H9 (cell line): ENCODE results near the gene CLIC6. TPM values are rescaled to one million over a fixed set of nuclear protein-coding genes. Genes with fewer than 3 reads are reported as not detected.

Experiments
- DNase-seq: peaks from one replicate; pipeline ENCODE4 v3.0.0-alpha.2; 2017
- H2AFZ ChIP-seq: one replicate; pipeline ENCODE4 v1.6.1; 2013; ENCODE audit warnings: mild to moderate bottlenecking, low read length, control low read depth, moderate library complexity
- H2AK5ac ChIP-seq: 2 replicates; pipeline ENCODE4 v1.6.1; 2013; ENCODE audit warnings: low read length, control low read depth, mixed read lengths; ENCODE audit not compliant: insufficient read length
- H2BK120ac ChIP-seq: one replicate; pipeline ENCODE4 v1.6.1; 2013; ENCODE audit warnings: low read depth, mild to moderate bottlenecking, low read length, control low read depth, inconsistent platforms; ENCODE audit not compliant: poor library complexity, severe bottlenecking
- H2BK12ac ChIP-seq: 2 replicates; pipeline ENCODE4 v1.6.1; 2013; ENCODE audit warnings: low read length, control low read depth, mixed read lengths, low read depth; ENCODE audit not compliant: insufficient read length
- H2BK15ac ChIP-seq: 2 replicates; pipeline ENCODE4 v1.6.1; 2013; ENCODE audit warnings: low read depth, low read length, control low read depth
- H2BK20ac ChIP-seq: one replicate; pipeline ENCODE4 v1.6.1; 2013; ENCODE audit warnings: low read depth, mild to moderate bottlenecking, low read length, control low read depth, inconsistent platforms; ENCODE audit not compliant: poor library complexity, severe bottlenecking
- H2BK5ac ChIP-seq: 2 replicates; pipeline ENCODE4 v1.6.1; 2013; ENCODE audit warnings: low read length, control low read depth, mixed read lengths; ENCODE audit not compliant: insufficient read length
- H3K14ac ChIP-seq: 2 replicates; pipeline ENCODE4 v1.6.1; 2013; ENCODE audit warnings: low read length, control low read depth; ENCODE audit not compliant: insufficient read depth
- H3K18ac ChIP-seq: 2 replicates; pipeline ENCODE4 v1.6.1; 2013; ENCODE audit warnings: low read depth, mild to moderate bottlenecking, mixed read lengths, low read length, control low read depth; ENCODE audit not compliant: insufficient read length
- H3K23ac ChIP-seq: 2 replicates; pipeline ENCODE4 v1.6.1; 2013; ENCODE audit warnings: low read length, control low read depth, mixed read lengths, low read depth; ENCODE audit not compliant: insufficient read length
- H3K23me2 ChIP-seq: 2 replicates; pipeline ENCODE4 v1.6.1; 2013; ENCODE audit warnings: low read depth, mild to moderate bottlenecking, mixed read lengths, low read length, control low read depth; ENCODE audit not compliant: insufficient read length, poor library complexity, severe bottlenecking
- H3K27ac ChIP-seq: 2 replicates; pipeline ENCODE4 v1.5.1; 2013; ENCODE audit warnings: low read length, control low read depth, mixed read lengths, low read depth; ENCODE audit not compliant: insufficient read length
- H3K27me3 ChIP-seq: 2 replicates; pipeline ENCODE4 v1.6.1; 2013; ENCODE audit warnings: low read length, control low read depth, inconsistent platforms; ENCODE audit not compliant: insufficient read depth
- H3K4ac ChIP-seq: 2 replicates; pipeline ENCODE4 v1.6.1; 2013; ENCODE audit warnings: low read depth, mild to moderate bottlenecking, control low read depth, inconsistent platforms, low read length, moderate library complexity
- H3K4me1 ChIP-seq: 2 replicates; pipeline ENCODE4 v1.6.1; 2013; ENCODE audit warnings: low read length, control low read depth, inconsistent platforms; ENCODE audit not compliant: insufficient read depth
- H3K4me2 ChIP-seq: 2 replicates; pipeline ENCODE4 v1.6.1; 2013; ENCODE audit warnings: low read length, control low read depth, mixed read lengths; ENCODE audit not compliant: insufficient read length, insufficient read depth
- H3K56ac ChIP-seq: 2 replicates; pipeline ENCODE4 v1.6.1; 2013; ENCODE audit warnings: low read depth, mild to moderate bottlenecking, mixed read lengths, low read length, control low read depth; ENCODE audit not compliant: insufficient read length
- H3K79me1 ChIP-seq: 2 replicates; pipeline ENCODE4 v1.6.1; 2013; ENCODE audit warnings: low read depth, mild to moderate bottlenecking, moderate library complexity, low read length, control low read depth, inconsistent platforms; ENCODE audit not compliant: insufficient read depth, poor library complexity, severe bottlenecking
- H3K79me2 ChIP-seq: 2 replicates; pipeline ENCODE4 v1.6.1; 2013; ENCODE audit warnings: low read length, control low read depth, inconsistent platforms; ENCODE audit not compliant: insufficient read depth
- H3K9ac ChIP-seq: 2 replicates; pipeline ENCODE4 v1.6.1; 2013; ENCODE audit warnings: low read length, control low read depth, mixed read lengths; ENCODE audit not compliant: insufficient read length; ENCODE audit errors: extremely low read depth
- H3K9me3 ChIP-seq: one replicate; pipeline ENCODE4 v1.6.1; 2013; ENCODE audit warnings: low read depth, low read length, inconsistent platforms; ENCODE audit not compliant: control insufficient read depth
- H3T11ph ChIP-seq: one replicate; pipeline ENCODE4 v1.6.1; 2013; ENCODE audit warnings: mild to moderate bottlenecking, low read length, control low read depth, inconsistent platforms
- H4K20me1 ChIP-seq: one replicate; pipeline ENCODE4 v1.6.1; 2013; ENCODE audit not compliant: control insufficient read depth, insufficient read length, insufficient read depth
- H4K5ac ChIP-seq: 2 replicates; pipeline ENCODE4 v1.6.1; 2013; ENCODE audit warnings: low read depth, mild to moderate bottlenecking, mixed read lengths, low read length, control low read depth; ENCODE audit not compliant: insufficient read length
- H4K8ac ChIP-seq: replicated peaks from 2 replicates; pipeline ENCODE4 v1.6.1; 2013; ENCODE audit warnings: low read length, control low read depth, mixed read lengths, low read depth; ENCODE audit not compliant: insufficient read length
- H4K91ac ChIP-seq: 2 replicates; pipeline ENCODE4 v1.6.1; 2013; ENCODE audit warnings: low read depth, mild to moderate bottlenecking, moderate library complexity, mixed read lengths, low read length, control low read depth; ENCODE audit not compliant: insufficient read length
- H3K27ac Mint-ChIP-seq, 3 experiments: 2 replicates in 2 of 3; 3 replicates in 1 of 3; pipeline ENCODE4 v1.8.0; 2020 to 2021; ENCODE audit warnings: mixed read lengths in 3 of 3, mild to moderate bottlenecking in 1 of 3, moderate library complexity in 1 of 3
- H3K27me3 Mint-ChIP-seq: 2 replicates; pipeline ENCODE4 v1.8.0; 2021; ENCODE audit warnings: low read depth, mild to moderate bottlenecking, moderate library complexity, mixed read lengths
- H3K36me3 Mint-ChIP-seq, 3 experiments: 2 replicates in 2 of 3; 3 replicates in 1 of 3; pipeline ENCODE4 v1.8.0; 2020 to 2021; ENCODE audit warnings: low read depth in 3 of 3, mixed read lengths in 3 of 3; ENCODE audit not compliant: insufficient read depth in 1 of 3
- H3K4me1 Mint-ChIP-seq, 2 experiments: 2 replicates each; pipeline ENCODE4 v1.8.0; 2020; ENCODE audit warnings: mixed read lengths in 2 of 2
- H3K4me3 Mint-ChIP-seq, 2 experiments: 2 replicates in 1 of 2; 3 replicates in 1 of 2; pipeline ENCODE4 v1.8.0; 2020 to 2021; ENCODE audit warnings: mild to moderate bottlenecking in 2 of 2, mixed read lengths in 2 of 2, moderate library complexity in 1 of 2
- H3K9me3 Mint-ChIP-seq, 2 experiments: 2 replicates in 1 of 2; 3 replicates in 1 of 2; pipeline ENCODE4 v1.8.0; 2020; ENCODE audit warnings: mild to moderate bottlenecking in 2 of 2, mixed read lengths in 2 of 2, moderate library complexity in 1 of 2
- CTCF ChIP-seq: fragments of 200-600 bp; sonication (generic); conservative IDR thresholded peaks from 3 replicates; pipeline ENCODE4 v1.8.0; 2021; ENCODE audit warnings: antibody characterized with exemption, mild to moderate bottlenecking
- WGBS: extraction: QIAGEN DNeasy Blood & Tissue Kit; methylation state at CpG from one replicate; pipeline ENCODE4 v1.1.7; 2013; ENCODE audit warnings: missing lambda C conversion rate, low lambda C conversion rate, mixed read lengths; ENCODE audit not compliant: insufficient read length; ENCODE audit errors: extremely low coverage; 5-methylcytosine and 5-hydroxymethylcytosine counted together
- total RNA-seq: library from RNA; stranded (reverse); gene quantifications from 2 replicates; pipeline ENCODE4 v1.2.1, GENCODE V29; 2021

The CLIC6 gene
- total RNA-seq, 1 experiment from 2014 or later = 1.3 TPM

GRCh38 chr21:34621434-34622350 lies 47.1 kb upstream of the CLIC6 start:
- no peak overlapping the region for H2AK5ac ChIP-seq
- H3K27me3 Mint-ChIP-seq = peaks cover 20% of the 10 kb centered on the region
- no peak overlapping the region for H2BK20ac ChIP-seq
- H3K27ac Mint-ChIP-seq = no peak overlapping the region
- no peak overlapping the region for H3K56ac ChIP-seq
- no CpG with 5 or more reads among the region's 4 CpGs for WGBS
- H3K23me2 ChIP-seq = no peaks in the 10 kb centered on the region
- H3K14ac ChIP-seq = no peak overlapping the region
- no peak overlapping the region for H3K4me2 ChIP-seq
- no peak overlapping the region for H2BK5ac ChIP-seq
- DNase-seq = no peak
- H2AFZ ChIP-seq = no peak overlapping the region
- no peak overlapping the region for H3K4ac ChIP-seq
- H3K9ac ChIP-seq = no peak overlapping the region
- no peaks in the 10 kb centered on the region for H3K4me1 Mint-ChIP-seq
- H3K9me3 ChIP-seq = no peaks in the 10 kb centered on the region
- no peak overlapping the region for H4K8ac ChIP-seq
- H2BK12ac ChIP-seq = no peak overlapping the region
- H4K5ac ChIP-seq = no peak overlapping the region
- no peak overlapping the region for H3K4me3 Mint-ChIP-seq
- H2BK15ac ChIP-seq = no peak overlapping the region
- H3K4me1 ChIP-seq = no peaks in the 10 kb centered on the region
- no peaks in the 10 kb centered on the region for H3K27me3 ChIP-seq
- no peak overlapping the region for H3K27ac ChIP-seq
- no peaks in the 10 kb centered on the region for H3K79me2 ChIP-seq
- H3K18ac ChIP-seq = no peak overlapping the region
- H3K79me1 ChIP-seq = no peaks in the 10 kb centered on the region
- TF ChIP-seq CTCF = no peak
- no peak overlapping the region for H4K91ac ChIP-seq
- no peak overlapping the region for H3T11ph ChIP-seq
- H2BK120ac ChIP-seq = no peak overlapping the region
- no peak overlapping the region for H3K23ac ChIP-seq
- H3K36me3 Mint-ChIP-seq = no peaks in the 10 kb centered on the region; a peak in 1 of 7 replicates
- H3K9me3 Mint-ChIP-seq = no peaks in the 10 kb centered on the region
- H4K20me1 ChIP-seq = no peaks in the 10 kb centered on the region
